HG02588 (cell line): ENCODE measurements around the gene TGFB3.
"Not testable (repeated sequence)": the region's sequence is repeated elsewhere in the genome, so short reads cannot be mapped to it uniquely, and the experiment has no call there.

Experiments
- ATAC-seq: cut with Tn5 transposase; IDR thresholded peaks from one replicate; pipeline ENCODE4 v1.9.1; 2021; ENCODE audit warnings: mild to moderate bottlenecking, moderate library complexity; ENCODE audit not compliant: unreplicated experiment

TGFB3 gene

DNA sequence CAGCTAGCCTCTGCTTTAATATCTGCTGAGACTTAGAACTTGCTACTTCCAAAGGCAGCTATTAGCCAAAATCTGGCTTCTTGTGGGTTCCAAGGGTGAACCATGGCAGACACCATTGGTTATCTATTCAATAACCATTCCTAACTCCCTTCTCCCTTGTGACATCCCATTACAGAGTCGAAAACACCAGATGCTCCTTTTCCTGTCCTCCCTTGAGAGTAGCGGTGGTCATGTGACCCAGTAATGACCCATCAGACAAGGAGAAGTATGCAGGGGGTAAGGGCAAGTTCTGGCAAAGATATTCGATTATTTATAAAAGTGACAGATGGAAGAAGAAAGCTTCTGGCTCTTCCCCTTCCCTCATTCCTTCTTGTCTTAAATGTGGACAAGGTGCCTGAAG, 20.1 kb downstream of the TGFB3 start:
- no peak for ATAC-seq

DNA sequence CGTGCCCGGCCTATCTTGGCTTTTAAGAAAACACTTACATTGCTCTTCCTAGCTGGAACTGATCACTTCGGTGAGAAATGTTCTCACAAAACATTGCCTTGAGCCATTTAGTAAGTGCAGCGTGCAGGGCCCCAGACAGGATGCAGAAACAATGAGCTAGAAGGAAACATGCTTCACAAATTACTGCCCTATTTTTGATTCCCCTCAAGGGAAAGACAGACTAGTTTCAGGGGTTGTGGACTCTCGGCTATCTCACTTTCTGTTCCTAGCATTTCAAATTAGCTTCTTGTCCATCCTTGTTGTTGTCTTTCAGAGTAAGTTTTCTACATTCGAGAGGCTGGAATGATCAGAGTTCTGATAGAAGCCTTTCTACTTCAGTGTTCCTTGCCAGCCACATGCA, 21.6 kb downstream of the TGFB3 start:
- no peak for ATAC-seq

DNA sequence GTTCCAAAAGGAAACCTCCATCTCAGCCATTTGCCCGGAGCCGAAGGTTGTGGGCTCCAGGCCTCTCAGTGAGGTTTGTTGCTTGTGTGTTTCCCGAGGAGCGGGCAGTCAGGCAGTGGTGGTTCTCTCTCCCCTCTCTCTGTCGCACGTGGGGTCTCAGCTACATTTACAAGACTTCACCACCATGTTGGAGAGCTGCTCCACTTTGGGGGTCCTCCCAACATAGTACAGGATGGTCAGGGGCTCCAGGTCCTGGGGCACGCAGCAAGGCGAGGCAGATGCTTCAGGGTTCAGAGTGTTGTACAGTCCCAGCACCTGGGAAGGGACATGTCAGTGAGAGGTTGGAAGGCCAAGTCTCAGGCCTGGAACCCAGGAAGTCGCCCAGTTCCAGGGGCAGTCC, 22.8 kb downstream of the TGFB3 start:
- ATAC-seq, result no peak

DNA sequence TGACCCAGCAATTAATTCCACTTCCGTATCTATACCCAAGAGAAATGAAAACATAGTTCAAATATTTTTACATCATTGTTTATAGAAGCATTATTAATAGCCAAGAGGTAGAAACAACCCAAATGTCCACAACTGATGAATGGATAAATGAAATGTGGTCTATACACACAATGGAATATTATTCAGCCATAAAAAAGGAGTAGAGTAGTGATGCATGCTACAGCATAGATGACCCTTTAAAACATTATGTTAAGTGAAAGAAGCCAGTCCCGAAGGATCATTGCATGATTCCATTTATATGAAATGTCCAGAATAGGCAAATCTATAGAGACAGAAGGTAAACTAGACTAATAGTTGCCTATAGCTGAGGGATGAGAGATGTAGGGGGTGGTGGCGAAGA, 29.3 kb downstream of the TGFB3 start:
- ATAC-seq, result no peak

DNA sequence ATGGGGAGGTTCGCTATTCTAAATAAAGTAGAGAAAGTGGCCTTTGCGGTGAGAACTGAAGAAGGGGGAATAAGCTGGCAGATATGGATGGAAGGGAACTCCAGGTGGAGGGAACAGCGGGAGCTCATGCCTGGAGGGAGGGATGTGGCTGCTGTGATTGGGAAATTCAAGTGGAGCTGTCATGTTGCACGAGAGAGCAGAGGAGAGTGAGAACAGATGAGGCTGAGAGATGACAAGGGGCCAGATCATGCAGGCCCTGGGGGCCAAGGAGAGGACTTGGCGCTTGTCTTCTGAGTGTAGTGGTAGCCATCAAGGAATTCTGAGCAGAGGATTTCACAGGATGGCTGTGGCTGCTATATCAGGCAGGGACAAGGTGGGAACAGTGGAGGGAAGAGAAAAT, 35.0 kb downstream of the TGFB3 start:
- ATAC-seq, result no peak

DNA sequence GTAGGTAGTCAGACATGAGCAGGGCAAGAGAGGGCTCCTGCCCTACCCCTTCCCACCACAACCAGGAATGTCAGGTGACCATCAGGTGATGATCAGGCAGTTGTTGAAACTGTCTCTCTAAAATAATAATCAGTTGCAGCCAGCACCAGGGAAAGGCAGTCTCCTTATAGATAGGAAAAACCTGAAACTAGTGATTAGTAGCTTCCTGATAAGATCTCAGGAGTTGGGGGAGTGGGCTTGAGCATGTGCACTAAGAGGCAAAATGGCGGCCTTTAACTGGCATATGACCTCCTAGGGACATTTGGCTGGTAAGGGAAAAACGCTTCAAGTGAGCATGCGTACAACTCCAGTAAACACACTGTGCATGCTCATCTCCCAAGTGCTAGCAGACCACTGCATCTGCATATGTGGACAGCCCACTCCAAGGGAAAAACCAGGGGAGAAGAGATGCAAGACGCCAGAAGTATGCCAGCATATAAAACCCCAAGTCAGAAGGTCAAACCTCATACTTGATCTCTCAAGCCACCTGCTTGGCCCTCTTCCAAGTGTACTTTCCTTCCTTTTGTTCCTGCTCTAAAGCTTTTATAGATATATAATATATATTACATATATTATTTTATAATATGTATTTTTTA, 37.1 kb downstream of the TGFB3 start:
- no peak for ATAC-seq

DNA sequence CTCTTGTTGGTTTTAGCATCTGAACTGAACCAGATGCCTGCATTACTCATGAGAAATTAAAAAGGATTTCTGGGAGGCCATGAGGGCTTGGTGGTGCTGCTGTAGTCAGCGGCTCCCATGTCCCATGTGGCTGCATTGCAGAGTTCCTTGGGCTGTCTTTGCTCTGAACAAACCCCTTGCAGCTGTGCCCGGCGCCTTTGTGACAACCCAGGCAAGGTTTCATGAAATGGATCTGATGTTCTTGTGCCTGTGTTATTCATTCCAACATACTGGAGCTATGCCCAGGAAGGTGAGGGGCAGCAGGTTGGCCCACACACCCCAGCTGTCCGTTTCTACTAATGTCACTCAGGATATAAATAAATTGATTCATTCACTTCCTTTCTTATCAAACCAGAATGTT, 40.8 kb downstream of the TGFB3 start:
- no peak for ATAC-seq

DNA sequence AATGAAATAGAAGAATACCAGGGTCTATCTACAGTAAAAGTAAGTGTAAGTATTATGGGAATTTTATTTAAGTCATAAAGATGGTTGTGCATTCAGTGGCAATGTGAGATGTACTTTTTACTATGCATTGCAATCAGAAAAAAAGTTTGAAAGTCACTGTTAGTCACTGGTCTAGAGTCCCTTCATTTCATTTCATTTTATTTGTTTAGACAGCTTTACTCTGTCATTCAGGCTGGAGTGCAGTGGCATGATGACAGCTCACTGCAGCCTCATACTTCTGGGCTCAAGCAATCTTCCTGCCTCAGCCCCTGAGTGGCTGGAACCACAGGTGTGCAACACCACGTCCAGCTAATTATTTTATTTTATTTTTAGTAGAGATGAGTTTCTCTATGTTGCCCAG, 42.6 kb downstream of the TGFB3 start:
- no peak for ATAC-seq

DNA sequence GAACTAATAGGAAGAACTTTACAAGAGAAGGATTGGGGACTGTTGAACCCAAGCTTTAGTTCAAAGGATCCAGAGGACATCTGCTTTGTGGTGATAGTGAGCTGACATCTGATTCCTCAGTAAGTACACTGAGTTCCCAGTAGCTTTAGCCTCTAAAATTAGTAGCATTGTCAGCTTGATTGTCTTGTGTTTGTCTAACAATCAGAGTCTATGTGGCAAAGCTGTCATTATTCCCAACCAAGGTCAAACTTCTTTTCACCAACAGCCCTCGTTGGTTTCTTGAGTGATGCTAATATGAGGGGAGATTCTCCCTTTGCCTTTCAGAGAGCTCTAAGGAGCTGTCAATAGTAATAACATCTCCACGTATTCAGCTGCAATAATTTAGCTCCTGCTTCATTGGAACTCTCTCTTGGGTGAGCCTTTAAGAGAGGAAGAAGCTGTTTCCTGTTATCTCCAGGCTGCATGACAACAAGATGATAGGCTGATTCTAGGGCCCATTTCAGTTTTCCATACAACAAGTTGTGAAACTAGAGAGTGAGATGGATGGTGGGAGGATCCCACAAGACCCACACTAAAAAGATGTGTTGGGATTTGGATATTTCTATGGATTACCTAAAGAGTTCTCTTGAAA, 46.7 kb downstream of the TGFB3 start:
- ATAC-seq, result no peak

DNA sequence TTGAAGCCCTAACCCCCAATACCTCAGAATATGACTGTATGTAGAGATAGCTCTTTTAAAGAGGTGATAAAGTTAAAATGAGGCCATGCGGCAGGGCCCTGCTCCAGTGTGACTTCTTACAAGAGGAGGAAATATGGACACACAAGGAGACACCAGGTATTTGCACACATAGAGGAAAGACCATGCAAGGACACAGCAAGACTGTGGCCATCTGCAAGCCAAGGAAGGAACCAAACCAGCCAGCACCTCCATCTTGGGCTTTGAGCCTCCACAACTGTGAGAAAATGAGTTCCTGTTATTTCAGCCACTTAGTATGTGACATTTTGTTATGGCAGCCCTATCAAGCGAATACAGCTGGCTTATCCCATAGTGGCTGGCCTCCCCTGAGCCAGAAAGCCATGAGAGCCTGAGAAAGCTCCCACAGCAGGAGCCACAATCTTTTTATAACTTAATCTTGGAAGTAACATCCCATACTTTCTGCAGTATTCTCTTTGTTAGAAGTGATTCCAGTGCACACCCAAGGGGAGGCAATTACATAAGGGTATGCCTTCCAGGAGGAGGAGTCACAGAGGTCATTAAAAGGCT, 48.0 kb downstream of the TGFB3 start:
- ATAC-seq, result no peak

DNA sequence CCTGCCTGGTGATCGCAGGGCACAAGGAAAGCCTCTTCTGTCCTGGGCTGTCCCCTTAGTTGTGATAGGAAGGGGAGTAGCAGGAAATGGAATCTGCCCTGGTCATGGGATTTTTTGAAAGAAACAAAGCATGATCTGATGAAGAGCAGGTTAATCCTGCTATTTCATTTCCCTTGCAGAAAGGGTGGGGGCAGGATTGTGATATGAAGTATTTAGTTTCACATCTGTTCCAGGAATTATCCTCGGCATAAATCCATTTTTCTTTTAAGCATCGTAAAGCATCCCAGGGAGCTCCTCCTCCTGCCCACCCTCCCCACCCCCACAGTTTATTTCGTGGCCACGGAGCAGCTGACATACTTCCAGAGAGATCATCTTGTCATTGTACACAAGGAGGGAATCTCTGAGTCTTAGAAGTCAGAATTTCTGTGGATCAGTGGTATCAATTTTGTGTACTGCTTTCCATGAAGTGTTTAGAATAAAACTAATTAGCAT, 53.1 kb downstream of the TGFB3 start:
- no peak for ATAC-seq

DNA sequence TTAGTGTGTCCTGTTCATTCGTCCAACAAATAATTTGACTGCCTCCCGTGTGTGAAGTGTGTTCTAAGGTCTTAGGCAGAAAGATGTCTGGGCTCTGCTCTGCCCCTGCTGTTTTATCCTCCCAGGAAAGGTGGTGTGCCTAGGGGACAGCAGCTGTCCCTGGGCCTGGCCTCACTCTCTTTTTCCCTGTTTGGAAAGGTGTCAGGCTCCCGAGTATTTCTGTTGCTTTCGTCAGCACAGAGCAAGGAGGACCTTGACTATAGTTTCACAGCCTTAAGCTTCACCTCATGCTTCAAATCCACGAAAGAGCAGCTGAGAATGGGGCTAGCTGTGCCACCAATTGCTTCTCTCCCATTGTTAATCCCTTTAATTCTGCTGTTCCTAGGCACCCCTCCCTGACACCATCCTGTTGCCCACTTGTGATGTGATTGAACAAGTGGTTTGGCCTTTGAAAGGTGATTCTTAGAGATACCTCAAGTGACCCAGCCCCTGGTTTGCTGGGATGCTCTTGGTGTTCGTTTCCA, 54.2 kb downstream of the TGFB3 start:
- ATAC-seq, result no peak

DNA sequence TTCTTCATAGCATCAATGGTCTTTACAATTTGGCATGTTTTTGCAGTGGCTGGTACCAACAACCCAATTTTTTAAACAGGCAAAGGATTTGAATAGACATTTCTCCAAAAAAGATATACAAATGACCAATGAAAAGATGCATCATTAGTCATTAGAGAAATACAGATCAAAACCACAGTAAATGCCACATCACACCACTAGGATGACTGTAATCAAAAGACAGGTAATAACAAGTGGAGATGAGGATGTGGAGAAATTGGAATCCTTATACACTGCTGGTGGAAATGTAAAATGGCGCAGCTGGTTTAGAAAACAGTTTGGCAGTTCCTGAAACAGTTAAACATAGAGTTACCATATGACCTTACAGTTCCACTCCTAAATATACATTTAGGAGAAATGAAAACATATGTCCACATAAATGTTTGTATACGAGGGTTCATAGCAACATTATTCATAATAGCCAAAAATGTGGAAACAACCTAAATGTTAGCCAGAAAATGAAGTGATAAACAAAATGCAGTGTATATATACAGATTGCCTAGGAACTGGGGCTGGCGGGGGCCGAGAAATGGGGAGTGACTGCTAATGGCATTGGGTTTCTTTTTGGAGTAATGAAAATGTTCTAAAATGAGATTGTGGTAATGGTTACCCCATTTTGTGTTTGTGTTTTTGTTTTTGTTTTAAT, 55.2 kb downstream of the TGFB3 start:
- ATAC-seq, result no peak

DNA sequence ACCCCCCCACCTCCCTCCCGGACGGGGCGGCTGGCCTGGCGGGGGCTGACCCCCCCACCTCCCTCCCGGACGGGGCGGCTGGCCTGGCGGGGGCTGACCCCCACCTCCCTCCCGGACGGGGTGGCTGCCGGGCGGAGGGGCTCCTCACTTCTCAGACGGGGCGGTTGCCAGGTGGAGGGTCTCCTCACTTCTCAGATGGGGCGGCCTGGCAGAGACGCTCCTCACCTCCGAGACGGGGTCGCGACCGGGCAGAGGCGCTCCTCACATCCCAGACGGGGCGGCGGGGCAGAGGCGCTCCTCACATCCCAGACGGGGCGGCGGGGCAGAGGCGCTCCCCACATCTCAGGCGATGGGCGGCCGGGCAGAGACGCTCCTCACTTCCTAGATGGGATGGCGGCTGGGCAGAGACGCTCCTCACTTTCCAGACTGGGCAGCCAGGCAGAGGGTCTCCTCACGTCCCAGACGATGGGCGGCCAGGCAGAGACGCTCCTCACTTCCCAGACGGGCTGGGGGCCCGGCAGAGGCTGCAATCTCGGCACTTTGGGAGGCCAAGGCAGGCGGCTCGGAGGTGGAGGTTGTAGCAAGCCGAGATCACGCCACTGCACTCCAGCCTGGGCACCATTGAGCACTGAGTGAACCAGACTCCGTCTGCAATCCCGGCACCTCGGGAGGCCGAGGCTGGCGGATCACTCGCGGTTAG, 56.5 kb downstream of the TGFB3 start:
- ATAC-seq, result not testable (repeated sequence)

DNA sequence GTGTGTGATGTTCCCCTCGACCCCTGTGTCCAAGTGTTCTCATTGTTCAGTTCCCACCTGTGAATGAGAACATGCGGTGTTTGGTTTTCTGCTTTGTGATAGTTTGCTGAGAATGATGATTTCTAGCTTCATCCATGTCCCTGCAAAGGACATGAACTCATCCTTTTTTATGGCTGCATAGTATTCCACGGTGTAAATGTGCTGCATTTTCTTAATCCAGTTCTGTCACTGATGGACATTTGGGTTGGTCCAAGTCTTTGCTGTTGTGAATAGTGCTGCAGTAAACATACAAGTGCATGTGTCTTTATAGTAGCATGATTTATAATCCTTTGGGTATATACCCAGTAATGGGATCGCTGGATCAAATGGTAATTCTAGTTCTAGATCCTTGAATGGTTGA, 61.4 kb downstream of the TGFB3 start:
- ATAC-seq, result not testable (repeated sequence)

DNA sequence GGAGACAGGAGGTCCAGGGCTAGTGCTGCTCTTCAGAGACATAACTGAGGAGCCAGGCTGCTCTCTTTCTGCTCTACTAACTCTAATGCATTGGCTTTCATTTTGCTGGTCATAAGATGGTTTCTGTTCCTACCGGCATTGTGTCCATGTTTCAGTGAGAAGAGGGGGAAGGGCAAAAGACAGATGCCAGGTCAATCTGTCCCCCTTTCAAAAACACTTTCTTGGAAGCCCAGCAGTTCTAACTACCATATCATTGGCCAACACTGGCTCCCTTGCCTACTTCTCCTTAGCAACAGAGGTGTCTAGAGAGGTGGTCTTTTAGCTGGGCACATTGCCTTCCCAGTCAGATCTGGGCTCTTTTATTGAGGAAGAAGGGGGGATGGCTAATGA, 63.9 kb downstream of the TGFB3 start:
- ATAC-seq, result no peak

DNA sequence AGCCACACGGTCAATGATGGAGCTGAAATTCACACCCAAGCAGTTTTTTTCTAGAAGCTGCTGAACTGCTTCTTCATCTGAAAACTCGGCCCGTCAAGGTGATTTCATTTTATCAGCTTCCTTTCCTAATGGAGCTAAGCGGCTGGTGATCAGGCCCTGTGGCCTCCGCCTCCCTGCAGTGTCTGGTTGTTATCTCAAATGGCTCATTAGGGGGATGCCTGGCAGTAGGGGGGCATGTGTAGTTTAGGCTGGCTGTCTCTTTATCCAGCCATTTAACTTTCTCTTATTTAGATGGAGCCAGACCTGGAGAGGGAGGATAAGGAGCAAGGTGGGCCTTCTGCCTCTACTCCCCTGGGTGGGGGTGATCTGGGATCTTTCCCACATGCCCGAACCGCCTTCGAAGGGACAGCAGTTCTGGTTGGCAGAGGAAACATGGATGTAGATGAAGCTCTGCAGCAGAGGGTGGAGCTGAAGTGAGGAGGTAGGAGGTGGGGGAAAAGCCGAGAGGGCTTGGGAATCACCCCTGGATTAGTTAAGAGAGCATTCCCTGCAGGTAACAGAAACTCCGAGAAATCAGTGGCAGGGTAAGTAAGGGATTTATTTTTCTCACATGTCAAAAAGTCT, 64.4 kb downstream of the TGFB3 start:
- ATAC-seq, result no peak

DNA sequence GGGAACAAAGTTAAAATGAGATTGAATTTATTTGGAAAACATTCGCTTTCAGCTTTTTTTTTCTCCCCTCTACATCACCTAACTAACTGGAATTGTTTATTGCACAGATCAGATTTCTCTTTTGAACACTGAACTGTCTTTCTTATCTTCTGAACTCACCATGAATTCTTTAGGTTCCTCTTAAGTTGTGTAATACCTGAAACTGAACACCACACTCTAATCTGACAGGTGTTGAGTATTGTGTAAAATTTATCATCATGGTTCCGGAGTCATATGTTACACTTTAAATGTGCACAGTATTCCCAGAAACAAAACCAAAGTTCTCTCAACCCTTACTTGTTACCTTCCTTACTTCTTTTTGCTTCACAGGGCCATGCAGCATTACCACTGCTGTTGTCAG, 66.8 kb downstream of the TGFB3 start:
- ATAC-seq, result no peak

DNA sequence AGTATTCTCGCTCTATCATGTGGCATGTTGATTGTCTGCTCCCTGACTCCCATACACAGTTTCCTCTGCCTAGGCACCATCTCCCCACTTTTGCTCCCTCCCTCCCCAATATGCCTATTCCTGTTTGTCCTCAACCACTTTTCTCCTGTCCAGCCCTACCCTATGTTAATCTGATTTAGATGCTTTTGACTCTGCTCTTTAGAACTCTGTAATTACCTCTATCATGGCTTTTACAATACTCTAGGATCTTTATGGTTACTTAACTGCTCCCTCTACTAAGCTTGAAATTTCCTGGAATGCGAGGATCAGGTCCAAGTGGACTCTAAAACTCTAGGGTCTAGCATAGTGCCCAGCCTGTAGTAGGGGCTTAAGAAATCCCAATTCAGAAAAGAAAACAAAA, 68.6 kb downstream of the TGFB3 start:
- ATAC-seq, result no peak

DNA sequence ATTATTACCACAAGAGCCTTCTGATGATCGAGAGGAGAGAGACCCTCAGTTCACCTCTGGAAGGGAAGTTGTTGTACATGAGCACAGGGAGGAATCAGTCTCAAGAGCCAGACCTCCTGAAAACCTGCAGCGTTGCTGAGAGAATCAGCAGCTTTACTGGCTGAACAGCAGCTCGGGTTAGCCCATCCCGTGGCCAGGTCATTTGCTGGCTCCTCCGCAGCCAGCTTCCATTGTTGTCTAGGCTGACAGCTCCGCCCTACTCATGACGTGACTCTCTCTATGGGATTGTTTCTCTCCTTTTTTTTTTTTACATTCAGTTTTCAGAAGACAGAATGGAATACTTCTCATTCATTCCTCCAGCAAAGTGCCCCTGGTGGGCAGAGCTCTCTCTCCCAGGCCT, 69.9 kb downstream of the TGFB3 start:
- no peak for ATAC-seq

DNA sequence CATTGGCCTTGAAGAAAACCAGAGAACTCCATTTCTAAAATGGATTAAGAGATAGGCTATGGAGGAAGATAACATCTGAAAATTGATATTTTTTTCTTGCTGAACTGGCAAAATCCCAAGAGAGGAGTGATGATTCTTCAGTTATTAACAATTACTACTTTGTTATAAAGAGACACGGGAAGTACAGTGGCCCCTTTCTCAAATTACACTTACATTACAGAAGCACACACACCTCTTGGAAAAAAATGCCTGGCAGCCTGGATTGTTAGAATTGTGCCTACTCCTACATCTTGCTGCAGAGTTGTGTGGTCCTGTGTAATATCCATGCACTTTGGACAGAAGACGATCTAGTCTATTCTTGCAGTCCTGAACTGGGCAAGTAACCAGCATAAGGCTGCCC, 71.7 kb downstream of the TGFB3 start:
- no peak for ATAC-seq
